C1 segment of cervical spinal cord (tissue), 14 donors: ENCODE results near the gene MECR.

ENCODE experiments used
- DNase-seq, 14 donors: peaks; one replicate each; lab custom pipeline; 2025; lab: John Stamatoyannopoulos, UW

The MECR gene

GRCh38 chr1:29202584-29203340 is 28.0 kb downstream of the MECR start:
- peak; percentile 6 to 94 (median 76) for DNase-seq

GRCh38 chr1:29202053-29202452 is 28.7 kb downstream of the MECR start:
- no peak for DNase-seq

GRCh38 chr1:29201595-29202051 is 29.1 kb downstream of the MECR start:
- DNase-seq: no peak

GRCh38 chr1:29200906-29201594 is 29.7 kb downstream of the MECR start:
- no peak for DNase-seq

- DNase-seq: no peak
Observed at GRCh38 chr1:29197993-29198392, 32.7 kb downstream of the MECR start.

- no peak for DNase-seq
Observed at GRCh38 chr1:29197590-29197924, 33.2 kb downstream of the MECR start.

GRCh38 chr1:29196863-29197589 is 33.7 kb downstream of the MECR start:
- no peak for DNase-seq

GRCh38 chr1:29195881-29196291 is 34.8 kb downstream of the MECR start:
- DNase-seq: peak in 3 of 14 donors; percentile 2 to 15 (median 11)

GRCh38 chr1:29193879-29194455 is 36.8 kb downstream of the MECR start:
- no peak for DNase-seq

- DNase-seq: no peak
Observed at GRCh38 chr1:29190718-29191117, 40.0 kb downstream of the MECR start.

GRCh38 chr1:29186707-29187106 is 44.0 kb downstream of the MECR start:
- no peak for DNase-seq

- DNase-seq: no peak
Observed at GRCh38 chr1:29186252-29186651, 44.5 kb downstream of the MECR start.

GRCh38 chr1:29183287-29183686 is 47.4 kb downstream of the MECR start:
- DNase-seq: no peak

- DNase-seq: peak; percentile 80 to 99 (median 95)
Observed at GRCh38 chr1:29181413-29182225, 49.1 kb downstream of the MECR start, which contains the start of gene SRSF4. TSS of gene SRSF4 (minus strand) at chr1:29181900. CDS start at chr1:29181752, 148 bp downstream.

- no peak for DNase-seq
Observed at GRCh38 chr1:29180497-29181412, 50.0 kb downstream of the MECR start.

GRCh38 chr1:29179641-29180184 is 51.0 kb downstream of the MECR start:
- DNase-seq: no peak

- no peak for DNase-seq
Observed at GRCh38 chr1:29177022-29177705, 53.6 kb downstream of the MECR start.

- DNase-seq: no peak
Observed at GRCh38 chr1:29176576-29176975, 54.2 kb downstream of the MECR start.

GRCh38 chr1:29172415-29172939 is 58.3 kb downstream of the MECR start:
- DNase-seq: no peak
